Measurements from ENCODE around the gene TNFRSF18. TPM values are rescaled to one million over a fixed set of nuclear protein-coding genes. Genes with fewer than 3 reads are reported as not detected.
A peak's percentile ranks its signal among the peaks of the same experiment; 100 is the strongest.

TNFRSF18 gene
- total RNA-seq, 2 experiments from 2014 or later: 30.7 to 31.0 TPM

DNA sequence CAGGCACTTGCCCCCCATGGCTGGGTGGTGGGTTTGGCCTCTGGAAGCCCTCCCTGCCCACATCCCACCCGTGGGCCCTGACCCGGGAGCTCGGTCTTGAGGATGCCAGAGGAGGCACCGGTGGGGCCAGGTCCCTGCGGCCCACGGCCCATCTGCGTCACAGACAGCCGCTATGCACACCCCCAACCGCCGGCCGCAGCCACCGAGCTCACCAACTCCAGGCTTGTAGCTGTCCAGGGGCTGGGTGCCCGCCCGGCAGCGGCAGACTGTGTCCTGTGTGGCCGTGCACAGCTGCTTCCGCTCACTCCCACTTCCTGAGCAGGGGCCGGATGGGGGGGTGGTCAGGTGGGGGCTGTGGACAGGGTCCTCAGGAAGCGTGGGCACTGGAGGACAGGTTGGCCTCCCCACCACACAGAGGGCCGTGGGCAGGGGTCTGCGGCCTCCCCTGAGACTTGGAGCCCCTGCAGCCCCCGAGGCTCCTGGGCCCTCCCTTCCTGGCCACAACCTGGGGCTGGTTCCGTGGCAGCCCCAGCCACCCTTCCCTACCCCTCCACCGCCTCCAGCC lies 6.5 kb upstream of the TNFRSF18 start:
- H3K9me3 Mint-ChIP-seq: no peaks in the 10 kb centered on the region
- peaks cover 22% of the 10 kb centered on the region for H3K36me3 Mint-ChIP-seq (ENCODE audit: low read depth)
- H3K4me3 Mint-ChIP-seq: peak overlapping the region; percentile 74
- H3K4me1 Mint-ChIP-seq (ENCODE audit: low read depth): peaks cover 50% of the 10 kb centered on the region
- H3K27me3 Mint-ChIP-seq (ENCODE audit: low read depth): no peaks in the 10 kb centered on the region
- CTCF ChIA-PET: interaction anchor here (1.6 kb wide), 1 partner anchor 91 kb away, joined by 4 read pairs; no protein-coding TSS in a partner anchor
- peak overlapping the region; percentile 30 for H3K27ac Mint-ChIP-seq
- intact Hi-C loops (cut with micrococcal nuclease): no loop called here
- peak; percentile 54 for DNase-seq

DNA sequence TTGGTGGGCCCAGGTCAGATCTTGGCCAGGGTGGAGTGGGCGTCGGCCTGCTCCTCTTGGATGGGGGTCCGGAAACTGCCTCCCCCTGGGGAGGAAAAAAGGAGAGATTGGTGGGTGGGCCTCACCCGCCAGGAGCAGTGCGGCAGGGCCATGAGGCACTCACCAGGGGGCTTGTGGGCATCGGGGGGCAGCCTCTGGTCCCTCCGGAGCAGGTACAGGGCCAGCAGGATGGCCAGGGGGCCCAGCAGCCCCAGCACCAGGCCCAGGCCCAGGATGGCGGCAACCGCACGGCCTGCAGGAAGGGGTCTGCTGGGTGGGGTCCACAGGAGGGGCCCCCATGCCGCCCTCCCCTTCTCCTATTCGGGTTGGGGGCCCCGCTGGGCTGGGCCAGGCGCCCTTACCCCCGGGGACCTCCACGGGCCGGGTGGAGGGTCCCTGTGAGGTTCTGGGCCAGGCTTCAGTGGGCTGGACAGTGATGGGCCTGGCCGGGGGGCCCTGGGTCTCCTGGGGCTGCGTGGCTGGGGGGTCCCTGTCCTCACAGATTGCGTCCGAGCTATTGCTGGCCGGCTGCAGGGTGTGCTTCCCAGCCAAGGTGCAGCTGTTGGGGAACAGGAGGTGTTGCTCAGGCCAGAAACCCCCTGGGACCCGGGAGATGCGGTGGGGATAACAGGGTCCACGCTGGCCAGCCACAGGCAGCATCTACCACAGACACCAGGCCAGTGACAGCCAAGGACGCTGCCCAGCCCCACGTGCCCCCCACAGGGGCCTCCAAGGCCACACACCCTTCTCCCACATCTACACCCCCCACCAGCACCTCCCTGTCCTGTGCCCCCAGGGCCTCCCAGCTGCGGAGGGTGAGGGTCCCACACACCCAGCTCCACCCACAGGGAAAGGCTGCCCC lies 5.4 kb upstream of the TNFRSF18 start:
- intact Hi-C loops (cut with micrococcal nuclease): no loop called here
- H3K27ac Mint-ChIP-seq: peak overlapping the region; percentile 36
- CTCF ChIA-PET: interaction anchor here (1.6 kb wide), 1 partner anchor 90 kb away, joined by 4 read pairs; no protein-coding TSS in a partner anchor
- H3K4me3 Mint-ChIP-seq: peak overlapping the region; percentile 68
- no peak for DNase-seq
- H3K36me3 Mint-ChIP-seq (ENCODE audit: low read depth): peaks cover 14% of the 10 kb centered on the region
- no peaks in the 10 kb centered on the region for H3K9me3 Mint-ChIP-seq
- H3K4me1 Mint-ChIP-seq (ENCODE audit: low read depth): peaks cover 48% of the 10 kb centered on the region
- H3K27me3 Mint-ChIP-seq (ENCODE audit: low read depth): no peaks in the 10 kb centered on the region

DNA sequence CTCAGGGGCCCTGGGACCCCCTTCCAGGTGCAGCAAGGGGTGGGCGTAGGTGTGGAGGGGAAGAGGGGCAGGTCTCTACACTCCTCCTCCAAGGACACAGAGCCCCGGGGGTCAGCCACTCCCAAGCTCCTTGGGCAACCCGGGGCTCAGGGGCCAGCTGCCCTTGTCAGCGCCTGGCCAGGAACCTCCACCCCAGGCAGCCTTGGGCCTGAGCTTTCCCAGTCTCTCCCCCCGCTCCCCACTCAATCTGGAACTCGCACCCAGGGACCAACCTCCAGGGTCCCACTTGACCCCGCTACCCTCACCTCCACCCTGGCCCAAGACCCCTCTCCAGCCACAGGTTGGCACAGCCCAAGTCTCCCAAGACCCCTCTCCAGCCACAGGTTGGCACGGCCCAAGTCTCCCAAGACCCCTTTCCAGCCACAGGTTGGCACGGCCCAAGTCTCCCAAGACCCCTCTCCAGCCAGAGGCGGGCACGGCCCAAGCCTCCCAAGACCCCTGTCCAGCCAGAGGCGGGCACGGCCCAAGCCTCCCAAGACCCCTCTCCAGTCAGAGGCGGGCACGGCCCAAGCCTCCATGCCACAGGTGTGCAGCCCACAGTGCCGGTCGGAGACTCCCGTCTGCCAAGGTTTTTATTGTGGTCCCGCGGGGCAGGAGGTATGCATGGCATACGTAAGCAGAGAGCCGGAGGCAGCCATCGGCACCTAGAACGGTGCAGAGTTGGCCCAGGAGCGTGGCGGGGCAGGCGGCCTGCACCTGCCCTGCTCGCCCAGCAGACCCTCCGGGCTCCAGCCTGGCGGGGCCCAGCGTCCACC lies 4.5 kb upstream of the TNFRSF18 start:
- no peaks in the 10 kb centered on the region for H3K27me3 Mint-ChIP-seq (ENCODE audit: low read depth)
- CTCF ChIA-PET: no interaction called here
- intact Hi-C loops (cut with micrococcal nuclease): no loop called here

DNA sequence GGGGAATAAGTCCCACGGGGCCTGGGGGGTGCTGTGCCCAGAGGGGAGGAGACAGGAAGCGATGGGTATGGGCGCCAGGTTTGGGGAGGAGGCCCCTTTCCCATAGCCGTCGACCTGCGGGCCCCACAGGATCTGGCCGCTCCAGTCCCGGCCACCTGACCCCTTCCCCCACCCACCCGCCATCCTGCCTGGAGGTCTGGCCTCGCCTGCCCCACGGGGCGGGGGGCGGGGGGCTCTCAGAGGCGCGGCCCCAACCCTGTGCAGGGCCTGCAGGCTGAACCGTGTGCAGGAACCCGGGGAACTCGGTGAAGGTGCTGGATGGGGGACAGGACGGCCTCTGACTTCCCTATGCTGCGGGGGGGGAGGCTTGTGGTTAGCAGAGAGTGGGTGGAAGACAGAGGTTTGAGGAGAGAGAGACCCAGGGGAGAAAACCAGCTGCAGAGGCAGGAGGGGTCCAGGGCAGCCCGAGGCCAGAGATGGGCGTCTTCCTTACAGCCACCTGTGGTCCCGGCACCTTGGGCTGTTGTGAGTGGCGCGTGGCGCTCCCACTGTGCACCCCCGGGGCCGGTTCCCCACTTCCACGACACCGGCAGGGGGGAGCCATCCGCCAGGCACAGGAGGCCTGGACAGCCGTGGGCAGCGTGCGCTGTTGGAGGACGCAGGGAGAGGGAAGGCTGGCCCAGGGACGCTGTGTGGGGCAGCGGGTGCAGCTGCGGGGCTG lies 2.5 kb upstream of the TNFRSF18 start:
- H3K27me3 Mint-ChIP-seq (ENCODE audit: low read depth): no peaks in the 10 kb centered on the region
- DNase-seq: peak; percentile 66
- intact Hi-C loops (cut with micrococcal nuclease): loop anchor here (2.0 kb wide), 4 partner anchors 22 to 144 kb away; no protein-coding TSS in a partner anchor
- CTCF ChIA-PET: interaction anchor here (0.7 kb wide), 1 partner anchor 326 kb away, joined by 3 read pairs; no protein-coding TSS in a partner anchor
- peak overlapping the region; percentile 89 for H3K27ac Mint-ChIP-seq
- peaks cover 9% of the 10 kb centered on the region for H3K36me3 Mint-ChIP-seq (ENCODE audit: low read depth)
- no peaks in the 10 kb centered on the region for H3K9me3 Mint-ChIP-seq
- peak overlapping the region; percentile 80 for H3K4me3 Mint-ChIP-seq
- H3K4me1 Mint-ChIP-seq (ENCODE audit: low read depth): peaks cover 34% of the 10 kb centered on the region

More for the DNA sequence above, 4.5 kb upstream of the TNFRSF18 start:
- Mint-ChIP-seq H3K27ac (peak overlapping the region; percentile 41), H3K36me3 (ENCODE audit: low read depth) (peaks cover 9% of the 10 kb centered on the region), H3K9me3 (no peaks in the 10 kb centered on the region), H3K4me3 (peak overlapping the region; percentile 54), H3K4me1 (ENCODE audit: low read depth) (peaks cover 47% of the 10 kb centered on the region)
- no peak for DNase-seq

- Mint-ChIP-seq H3K4me3 (no peak overlapping the region), H3K4me1 (ENCODE audit: low read depth) (peaks cover 34% of the 10 kb centered on the region), H3K9me3 (no peaks in the 10 kb centered on the region), H3K36me3 (ENCODE audit: low read depth) (peaks cover 9% of the 10 kb centered on the region), H3K27ac (peak overlapping the region; percentile 89), H3K27me3 (ENCODE audit: low read depth) (no peaks in the 10 kb centered on the region)
- intact Hi-C loops (cut with micrococcal nuclease): no loop called here
- CTCF ChIA-PET: no interaction called here
- no peak for DNase-seq
Measured at GRCh38 chr1:1207571-1207892, 1.1 kb upstream of the TNFRSF18 start.

DNA sequence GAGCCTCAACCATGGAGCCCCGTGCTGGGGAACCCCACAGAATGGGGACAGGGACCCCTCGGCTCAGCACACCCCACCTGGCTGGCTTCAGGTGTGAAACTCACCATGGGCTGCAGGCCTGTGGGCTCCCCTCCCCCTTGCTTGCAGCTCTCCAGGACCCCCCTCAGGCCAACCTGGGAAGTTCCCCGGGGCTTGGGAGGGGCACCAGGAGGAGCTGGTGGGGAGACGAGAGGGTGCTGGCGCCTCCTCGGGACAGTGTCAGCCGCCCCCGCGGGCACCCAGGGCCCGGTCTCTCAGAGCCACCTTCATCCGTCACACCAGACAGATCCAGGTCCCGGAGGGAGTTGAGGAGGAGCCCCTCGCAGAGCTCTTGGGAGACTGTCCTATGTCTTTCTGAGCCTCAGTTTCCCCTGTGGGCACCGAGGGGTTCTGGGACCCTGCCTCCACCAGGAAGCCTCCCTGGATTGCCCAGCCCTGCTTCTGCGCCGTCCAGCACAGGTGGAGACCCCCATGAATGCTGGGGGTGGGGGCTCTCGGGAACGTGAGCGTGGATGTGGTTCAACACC lies 657 bp upstream of the TNFRSF18 start:
- H3K9me3 Mint-ChIP-seq: no peaks in the 10 kb centered on the region
- H3K27ac Mint-ChIP-seq: no peak overlapping the region
- CTCF ChIA-PET: no interaction called here
- peaks cover 32% of the 10 kb centered on the region for H3K4me1 Mint-ChIP-seq (ENCODE audit: low read depth)
- DNase-seq: no peak
- no peaks in the 10 kb centered on the region for H3K27me3 Mint-ChIP-seq (ENCODE audit: low read depth)
- H3K4me3 Mint-ChIP-seq: peak overlapping the region; percentile 70
- H3K36me3 Mint-ChIP-seq (ENCODE audit: low read depth): peaks cover 6% of the 10 kb centered on the region
- intact Hi-C loops (cut with micrococcal nuclease): no loop called here

GRCh38 chr1:1205769-1206375 lies 520 bp downstream of the TNFRSF18 start:
- no peak for DNase-seq
- H3K36me3 Mint-ChIP-seq (ENCODE audit: low read depth): peaks cover 2% of the 10 kb centered on the region
- H3K9me3 Mint-ChIP-seq: no peaks in the 10 kb centered on the region
- no peaks in the 10 kb centered on the region for H3K27me3 Mint-ChIP-seq (ENCODE audit: low read depth)
- H3K4me3 Mint-ChIP-seq: peak overlapping the region; percentile 70
- CTCF ChIA-PET: interaction anchor here (0.7 to 1.3 kb wide), 4 partner anchors 10 to 142 kb away, joined by 3 to 8 read pairs (median 3); no protein-coding TSS in a partner anchor
- peaks cover 28% of the 10 kb centered on the region for H3K4me1 Mint-ChIP-seq (ENCODE audit: low read depth)
- intact Hi-C loops (cut with micrococcal nuclease): no loop called here
- H3K27ac Mint-ChIP-seq: no peak overlapping the region

- intact Hi-C loops (cut with micrococcal nuclease): no loop called here
- Mint-ChIP-seq H3K36me3 (ENCODE audit: low read depth) (no peaks in the 10 kb centered on the region), H3K27ac (no peak overlapping the region), H3K9me3 (no peaks in the 10 kb centered on the region), H3K27me3 (ENCODE audit: low read depth) (no peaks in the 10 kb centered on the region), H3K4me3 (peak overlapping the region; percentile 70), H3K4me1 (ENCODE audit: low read depth) (peaks cover 32% of the 10 kb centered on the region)
- CTCF ChIA-PET: interaction anchor here (0.7 to 1.3 kb wide), 5 partner anchors 11 to 141 kb away, joined by 3 to 8 read pairs (median 3); no protein-coding TSS in a partner anchor
- DNase-seq: no peak
Measured at GRCh38 chr1:1204998-1205768, 1.2 kb downstream of the TNFRSF18 start.

GRCh38 chr1:1204425-1204920 lies 1.9 kb downstream of the TNFRSF18 start:
- DNase-seq: no peak
- CTCF ChIA-PET: interaction anchor here (1.0 kb wide), 1 partner anchor 84 kb away, joined by 3 read pairs; no protein-coding TSS in a partner anchor
- Mint-ChIP-seq H3K4me3 (no peak overlapping the region), H3K27me3 (ENCODE audit: low read depth) (no peaks in the 10 kb centered on the region), H3K27ac (no peak overlapping the region), H3K9me3 (no peaks in the 10 kb centered on the region), H3K36me3 (ENCODE audit: low read depth) (no peaks in the 10 kb centered on the region), H3K4me1 (ENCODE audit: low read depth) (peaks cover 32% of the 10 kb centered on the region)
- intact Hi-C loops (cut with micrococcal nuclease): no loop called here

DNA sequence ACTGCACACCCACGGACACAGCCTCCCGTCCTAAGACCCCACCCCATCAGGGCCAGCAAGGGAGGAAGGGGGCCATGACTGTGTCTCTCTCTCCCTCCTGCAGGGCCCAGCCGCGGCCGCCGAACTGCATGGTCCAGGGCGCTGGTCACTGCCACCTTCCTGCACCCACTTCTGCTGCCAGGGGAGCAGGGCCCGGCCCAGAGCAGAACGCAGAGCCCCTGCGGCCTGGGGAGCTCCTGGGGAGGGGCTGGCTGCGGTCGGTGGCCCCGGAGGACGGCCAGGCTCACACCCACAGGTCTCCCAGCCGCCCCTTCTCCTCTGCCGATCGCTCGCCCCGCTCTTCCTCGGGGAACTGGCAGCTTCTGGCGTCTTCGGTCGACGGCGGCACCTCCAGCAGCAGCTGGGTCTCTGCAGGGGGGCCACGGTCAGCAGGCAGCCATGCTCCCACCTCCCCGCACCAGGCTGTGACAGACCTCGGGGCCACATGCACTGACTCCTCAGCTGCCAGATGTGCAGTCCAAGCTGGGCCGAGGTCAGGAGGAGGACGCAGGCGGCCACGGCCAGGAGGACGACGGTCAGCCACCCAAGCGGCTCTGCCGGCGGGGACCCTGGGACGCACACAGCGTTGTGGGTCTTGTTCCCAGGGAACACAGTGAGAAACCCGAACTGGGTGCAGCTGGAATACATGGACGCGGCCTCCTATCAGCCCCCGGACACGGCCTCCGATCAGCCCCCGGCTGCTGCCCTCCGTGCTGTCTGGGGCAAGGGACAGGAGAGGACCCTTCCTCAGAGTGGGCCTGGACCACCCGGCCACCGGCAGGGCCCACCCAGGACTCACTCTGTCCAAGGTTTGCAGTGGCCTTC lies 2.6 kb downstream of the TNFRSF18 start:
- intact Hi-C loops (cut with micrococcal nuclease): no loop called here
- Mint-ChIP-seq H3K27me3 (ENCODE audit: low read depth) (no peaks in the 10 kb centered on the region), H3K9me3 (no peaks in the 10 kb centered on the region), H3K27ac (no peak overlapping the region), H3K36me3 (ENCODE audit: low read depth) (no peaks in the 10 kb centered on the region), H3K4me3 (no peak overlapping the region), H3K4me1 (ENCODE audit: low read depth) (peaks cover 29% of the 10 kb centered on the region)
- no peak for DNase-seq
- CTCF ChIA-PET: no interaction called here
